Measurements from ENCODE around the gene RPUSD3. TPM values are rescaled to one million over a fixed set of nuclear protein-coding genes. Genes with fewer than 3 reads are reported as not detected.

RPUSD3 gene
- total and polyA plus RNA-seq, 9 of the 15 experiments (the other 6 are each of a cell fraction or from before 2014, with no cell fraction given), result 13.8 to 99.0 (median 59.3) TPM

DNA sequence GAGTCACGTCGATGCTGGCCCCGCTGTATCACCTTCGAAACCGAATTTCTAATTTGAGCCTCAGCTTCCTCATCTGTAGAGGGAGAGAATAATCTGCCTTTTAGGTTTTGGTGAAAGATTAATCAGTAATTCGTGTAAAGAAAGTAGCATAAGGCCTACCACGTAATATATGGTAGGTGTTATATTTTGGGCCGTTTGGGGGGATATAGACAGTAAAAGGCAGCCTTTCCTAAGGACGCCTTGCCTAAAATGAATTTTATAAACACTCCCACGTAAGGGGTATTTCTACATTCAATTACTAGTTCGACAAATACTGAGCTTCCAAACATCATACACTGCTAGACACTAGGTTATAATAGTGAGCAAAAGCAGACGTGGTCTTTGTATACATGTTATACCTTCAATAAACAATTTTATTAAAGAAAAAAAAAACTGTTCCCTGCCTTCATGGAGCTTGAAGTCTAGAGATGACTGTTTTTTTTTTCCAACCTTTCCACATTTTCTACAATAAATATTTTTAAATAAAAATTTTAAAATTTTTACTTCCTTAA lies 47.3 kb upstream of the RPUSD3 start (continued):
- TF ChIP-seq, protein P1, sequence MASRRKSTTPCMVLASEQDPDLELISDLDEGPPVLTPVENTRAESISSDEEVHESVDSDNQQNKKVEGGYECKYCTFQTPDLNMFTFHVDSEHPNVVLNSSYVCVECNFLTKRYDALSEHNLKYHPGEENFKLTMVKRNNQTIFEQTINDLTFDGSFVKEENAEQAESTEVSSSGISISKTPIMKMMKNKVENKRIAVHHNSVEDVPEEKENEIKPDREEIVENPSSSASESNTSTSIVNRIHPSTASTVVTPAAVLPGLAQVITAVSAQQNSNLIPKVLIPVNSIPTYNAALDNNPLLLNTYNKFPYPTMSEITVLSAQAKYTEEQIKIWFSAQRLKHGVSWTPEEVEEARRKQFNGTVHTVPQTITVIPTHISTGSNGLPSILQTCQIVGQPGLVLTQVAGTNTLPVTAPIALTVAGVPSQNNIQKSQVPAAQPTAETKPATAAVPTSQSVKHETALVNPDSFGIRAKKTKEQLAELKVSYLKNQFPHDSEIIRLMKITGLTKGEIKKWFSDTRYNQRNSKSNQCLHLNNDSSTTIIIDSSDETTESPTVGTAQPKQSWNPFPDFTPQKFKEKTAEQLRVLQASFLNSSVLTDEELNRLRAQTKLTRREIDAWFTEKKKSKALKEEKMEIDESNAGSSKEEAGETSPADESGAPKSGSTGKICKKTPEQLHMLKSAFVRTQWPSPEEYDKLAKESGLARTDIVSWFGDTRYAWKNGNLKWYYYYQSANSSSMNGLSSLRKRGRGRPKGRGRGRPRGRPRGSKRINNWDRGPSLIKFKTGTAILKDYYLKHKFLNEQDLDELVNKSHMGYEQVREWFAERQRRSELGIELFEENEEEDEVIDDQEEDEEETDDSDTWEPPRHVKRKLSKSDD (conservative IDR thresholded peaks at IDR 0.05; ENCODE audit: low read length), result 0 out of 2 replicates have a peak, but pooled peaks have one; percentile 3
- TF ChIP-seq, protein P2, sequence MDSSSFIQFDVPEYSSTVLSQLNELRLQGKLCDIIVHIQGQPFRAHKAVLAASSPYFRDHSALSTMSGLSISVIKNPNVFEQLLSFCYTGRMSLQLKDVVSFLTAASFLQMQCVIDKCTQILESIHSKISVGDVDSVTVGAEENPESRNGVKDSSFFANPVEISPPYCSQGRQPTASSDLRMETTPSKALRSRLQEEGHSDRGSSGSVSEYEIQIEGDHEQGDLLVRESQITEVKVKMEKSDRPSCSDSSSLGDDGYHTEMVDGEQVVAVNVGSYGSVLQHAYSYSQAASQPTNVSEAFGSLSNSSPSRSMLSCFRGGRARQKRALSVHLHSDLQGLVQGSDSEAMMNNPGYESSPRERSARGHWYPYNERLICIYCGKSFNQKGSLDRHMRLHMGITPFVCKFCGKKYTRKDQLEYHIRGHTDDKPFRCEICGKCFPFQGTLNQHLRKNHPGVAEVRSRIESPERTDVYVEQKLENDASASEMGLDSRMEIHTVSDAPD (CRISPR knock-in tag; IDR thresholded peaks at IDR 0.05), result no peak
- TF ChIP-seq, protein P3, sequence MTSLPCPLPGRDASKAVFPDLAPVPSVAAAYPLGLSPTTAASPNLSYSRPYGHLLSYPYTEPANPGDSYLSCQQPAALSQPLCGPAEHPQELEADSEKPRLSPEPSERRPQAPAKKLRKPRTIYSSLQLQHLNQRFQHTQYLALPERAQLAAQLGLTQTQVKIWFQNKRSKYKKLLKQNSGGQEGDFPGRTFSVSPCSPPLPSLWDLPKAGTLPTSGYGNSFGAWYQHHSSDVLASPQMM (CRISPR knock-in tag; IDR thresholded peaks at IDR 0.05), result no peak
- TF ChIP-seq ZNF316 (IDR thresholded peaks at IDR 0.05), result peak; percentile 84
- no peak; the same call in 1 of the 2 replicates for TF ChIP-seq ARID2 (IDR thresholded peaks at IDR 0.05)
- TF ChIP-seq TCFL5 (CRISPR knock-in tag; conservative IDR thresholded peaks at IDR 0.05), result no peak
- no peak for TF ChIP-seq MYNN (IDR thresholded peaks at IDR 0.05)
- TF ChIP-seq MYNN (CRISPR knock-in tag; IDR thresholded peaks at IDR 0.05), result no peak
- 0 out of 2 replicates have a peak, but pooled peaks have one; percentile 5 for TF ChIP-seq THRAP3 (IDR thresholded peaks at IDR 0.05; ENCODE audit: borderline replicate concordance)
- TF ChIP-seq, protein P4, sequence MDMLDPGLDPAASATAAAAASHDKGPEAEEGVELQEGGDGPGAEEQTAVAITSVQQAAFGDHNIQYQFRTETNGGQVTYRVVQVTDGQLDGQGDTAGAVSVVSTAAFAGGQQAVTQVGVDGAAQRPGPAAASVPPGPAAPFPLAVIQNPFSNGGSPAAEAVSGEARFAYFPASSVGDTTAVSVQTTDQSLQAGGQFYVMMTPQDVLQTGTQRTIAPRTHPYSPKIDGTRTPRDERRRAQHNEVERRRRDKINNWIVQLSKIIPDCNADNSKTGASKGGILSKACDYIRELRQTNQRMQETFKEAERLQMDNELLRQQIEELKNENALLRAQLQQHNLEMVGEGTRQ (CRISPR knock-in tag; IDR thresholded peaks at IDR 0.05), result no peak

Data from K562 (cell line).